GM19240 (cell line): Measurements from ENCODE around the gene KRT31.
"Not testable (repeated sequence)": the region's sequence is repeated elsewhere in the genome, so short reads cannot be mapped to it uniquely, and the experiment has no call there.

Experiments
- DNase-seq: peaks from one replicate; pipeline ENCODE4 v3.0.0; 2011; ENCODE audit warnings: low spot score; ENCODE audit not compliant: insufficient read length

Gene KRT31

DNA sequence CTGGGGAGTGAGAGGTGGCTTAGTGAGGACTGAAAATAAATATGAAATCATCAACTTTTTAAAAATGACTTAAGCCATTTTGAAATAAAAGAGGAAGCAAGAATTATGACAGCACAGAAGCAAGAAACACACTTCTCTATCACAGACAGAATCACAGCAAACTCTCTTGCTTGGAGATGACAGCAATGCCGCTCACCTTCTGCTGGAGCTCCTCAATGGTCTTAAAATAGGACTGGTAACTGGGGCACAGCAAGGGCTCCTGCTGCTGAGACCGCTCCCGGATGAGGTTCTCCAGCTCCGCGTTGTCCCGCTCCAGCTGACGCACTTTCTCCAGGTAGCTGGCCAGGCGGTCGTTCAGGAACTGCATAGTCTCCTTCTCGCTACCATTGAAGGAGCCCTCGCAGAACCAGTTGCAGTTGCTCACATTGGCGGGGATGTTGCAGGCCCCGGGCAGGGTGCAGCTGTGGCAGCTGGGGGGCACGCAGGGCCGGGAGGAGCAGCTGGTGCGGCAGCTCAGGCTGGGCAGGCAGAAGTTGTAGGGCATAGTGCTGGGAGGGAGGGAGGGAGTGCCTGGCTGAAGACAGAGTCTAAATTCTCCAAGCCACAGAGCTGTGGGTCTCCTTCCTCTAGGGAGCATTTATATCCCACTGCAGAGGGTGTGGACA is at the start of gene KRT31:
Gene KRT31, minus strand, starts transcription at position 613 of the 665 bp plus-strand sequence. Its CDS starts 69 bp downstream, at position 544.
- DNase-seq = no peak

DNA sequence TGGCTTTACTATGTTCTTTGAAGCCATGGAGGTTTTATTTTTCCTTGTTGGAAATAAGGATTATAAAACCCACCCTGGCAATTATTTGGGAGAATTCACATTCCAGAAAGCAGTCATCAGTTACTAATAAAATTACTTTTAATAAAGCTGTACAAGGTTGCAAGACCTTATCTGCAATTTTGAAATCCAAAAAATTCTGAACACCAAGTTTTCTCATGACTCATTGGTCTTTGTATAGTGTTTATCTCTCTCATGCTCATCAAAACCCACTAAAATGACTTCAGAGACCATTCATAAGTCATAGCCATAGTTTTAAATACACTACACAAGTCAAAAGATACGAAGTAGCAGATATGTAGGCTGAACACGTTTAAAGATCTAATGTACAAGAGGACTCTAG is 49.4 kb upstream of the KRT31 start:
- DNase-seq = no peak

DNA sequence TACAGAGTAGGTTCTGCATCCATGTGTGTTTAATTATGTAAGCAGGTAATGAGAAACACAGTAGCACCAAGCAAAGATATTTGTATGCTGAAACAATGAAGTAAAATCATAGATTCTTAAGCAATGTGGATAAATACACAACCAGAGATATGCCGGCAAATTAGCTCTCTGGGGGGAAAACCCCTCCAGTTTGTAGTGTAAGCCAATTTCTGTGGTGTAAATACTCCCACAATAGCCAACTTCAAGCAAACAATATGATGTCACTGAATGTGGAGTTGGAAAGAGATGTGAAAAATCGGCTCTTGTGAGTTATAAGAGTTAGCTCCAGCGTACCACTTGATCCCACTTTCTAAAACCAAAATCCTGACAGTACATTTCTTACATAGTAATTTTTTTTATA is 47.2 kb upstream of the KRT31 start:
- no peak for DNase-seq

DNA sequence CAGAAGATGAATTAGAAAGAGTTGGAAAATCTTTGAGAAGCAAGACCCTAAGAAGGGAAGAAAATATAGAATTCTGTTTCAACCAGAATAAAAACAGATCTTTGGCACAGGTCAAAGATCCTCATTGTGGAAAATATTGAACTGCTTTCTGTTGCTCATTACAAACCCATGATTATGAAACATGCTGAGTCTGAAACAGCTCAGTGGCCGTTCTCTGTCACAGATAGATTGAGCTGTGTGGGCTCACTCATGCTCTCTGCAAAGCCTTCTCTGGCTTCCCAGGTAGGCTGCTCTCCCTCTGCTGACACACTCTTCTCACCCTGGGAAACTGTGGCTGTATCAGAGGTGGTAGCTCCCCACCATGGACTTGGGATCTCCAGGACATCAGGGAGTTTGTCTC is 46.8 kb upstream of the KRT31 start:
- DNase-seq = no peak

DNA sequence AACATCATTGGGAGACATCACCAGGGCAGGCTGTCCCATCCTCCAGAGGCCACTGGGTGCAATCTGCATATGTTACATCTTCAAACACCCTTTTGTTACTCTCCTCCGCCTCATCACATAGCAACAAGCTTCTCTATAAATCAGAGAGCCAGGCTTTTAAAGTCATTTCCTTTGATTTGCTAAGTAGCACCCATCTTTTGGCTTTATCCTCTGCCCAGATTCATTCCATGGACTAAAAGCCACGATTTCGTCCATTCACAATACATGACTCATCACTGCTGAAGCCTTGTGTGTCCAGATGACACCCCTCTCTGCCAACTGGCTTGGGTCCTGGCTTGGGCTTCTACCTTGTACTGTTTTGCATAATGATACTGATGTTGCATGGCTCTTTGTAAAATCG is 45.3 kb upstream of the KRT31 start:
- no peak for DNase-seq

DNA sequence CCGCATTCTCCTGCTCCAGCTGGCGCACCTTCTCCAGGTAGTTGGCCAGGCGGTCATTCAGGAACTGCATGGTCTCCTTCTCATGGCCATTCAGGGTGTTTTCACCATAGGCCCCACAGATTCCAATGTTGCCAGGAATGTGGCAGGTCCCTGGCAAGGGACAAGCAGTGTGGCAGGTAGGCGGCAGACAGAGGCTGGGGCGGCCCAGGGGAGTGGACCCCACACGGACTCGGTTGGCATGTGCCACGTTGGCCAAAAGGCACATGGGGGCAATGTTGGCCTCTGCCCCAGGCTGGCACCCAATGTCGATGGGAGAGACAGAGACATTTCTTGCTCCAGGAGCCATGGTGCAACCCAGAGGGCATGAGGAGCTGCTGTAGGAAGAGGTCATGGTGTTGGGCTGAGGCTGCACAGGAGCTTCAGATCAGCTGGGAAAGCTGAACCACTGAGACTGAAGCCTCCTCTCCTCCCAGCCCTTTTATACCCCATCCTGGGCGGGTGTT is 43.2 kb upstream of the KRT31 start, which contains the start of gene KRT38:
Gene KRT38, minus strand, starts transcription at position 453 of the 503 bp plus-strand sequence. Its CDS starts 62 bp downstream, at position 391.
- DNase-seq = no peak

DNA sequence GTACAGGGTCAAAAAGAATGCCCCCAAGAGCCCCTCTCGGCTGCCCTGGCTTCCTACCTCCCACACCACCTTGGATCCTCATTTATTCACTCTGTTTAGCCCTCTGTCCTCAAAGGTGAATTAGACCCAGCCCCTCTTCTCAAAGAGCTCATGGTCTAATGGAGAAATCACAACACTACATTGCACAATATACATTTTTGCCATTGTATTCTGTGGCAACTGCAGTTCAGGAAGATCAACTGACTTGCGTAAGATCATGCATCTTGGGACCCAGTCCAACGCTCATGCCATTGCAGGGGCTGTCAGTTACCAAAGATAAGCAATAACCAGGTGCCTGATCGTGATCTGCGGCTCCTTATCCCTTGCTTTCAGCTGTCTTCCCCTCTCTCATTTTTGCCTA is 42.0 kb upstream of the KRT31 start:
- no peak for DNase-seq

DNA sequence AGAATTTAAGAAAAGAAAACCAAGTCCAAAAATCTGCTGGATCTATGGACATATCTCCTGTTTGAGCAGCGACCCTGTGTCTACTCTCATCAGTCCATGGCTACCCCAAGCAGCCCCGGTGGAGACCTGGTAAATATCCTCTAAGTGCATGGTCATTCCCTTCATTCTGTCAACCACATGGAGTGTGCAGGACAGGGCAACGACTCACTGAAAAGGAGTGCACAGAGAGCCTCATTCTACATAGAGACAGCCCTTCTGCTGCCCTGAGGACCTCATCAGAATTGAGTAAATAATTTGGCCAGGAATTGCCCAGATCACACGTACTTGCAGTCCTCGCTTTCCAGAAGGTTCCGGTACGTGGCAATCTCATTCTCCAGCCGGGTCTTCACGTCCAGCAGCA is 40.4 kb upstream of the KRT31 start:
- DNase-seq = no peak

DNA sequence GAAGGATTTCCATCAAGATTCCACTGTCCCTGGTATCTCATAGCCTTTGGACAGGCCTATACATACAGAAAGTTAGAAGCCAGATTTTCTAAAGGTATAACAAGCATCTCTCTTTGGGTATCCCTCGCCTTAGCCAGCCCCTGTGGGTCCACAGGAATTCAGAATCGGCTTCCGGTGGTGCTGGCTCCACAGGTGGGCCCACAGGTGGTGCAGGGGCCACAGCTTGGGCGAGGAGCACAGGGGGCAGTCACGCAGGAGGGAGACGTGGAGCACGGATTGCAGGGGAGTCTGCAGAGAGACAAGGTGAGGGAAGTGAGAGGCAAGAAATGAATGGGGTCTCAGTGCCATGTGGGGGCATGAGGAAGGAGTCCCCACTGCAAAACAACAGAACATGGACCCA is 39.8 kb upstream of the KRT31 start:
- DNase-seq = no peak

DNA sequence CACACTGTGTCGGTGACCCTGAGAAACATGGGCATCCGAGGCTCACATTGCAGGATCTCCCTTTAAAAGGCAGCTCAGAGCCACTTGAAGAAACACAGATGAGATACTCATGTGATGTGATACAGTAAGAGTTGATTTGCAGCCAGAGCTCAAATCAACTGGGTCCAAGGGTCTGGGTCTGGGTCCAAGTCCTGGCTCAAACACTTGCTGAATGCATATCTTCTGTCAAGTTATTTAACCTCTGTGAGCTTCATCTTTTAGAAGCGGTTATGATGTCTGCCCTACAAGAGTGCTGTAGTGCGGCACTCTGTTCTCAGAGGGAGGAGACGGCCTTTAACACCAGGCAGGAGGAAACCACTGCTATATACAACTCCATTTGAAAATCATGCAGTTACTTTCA is 37.0 kb upstream of the KRT31 start:
- DNase-seq = no peak

DNA sequence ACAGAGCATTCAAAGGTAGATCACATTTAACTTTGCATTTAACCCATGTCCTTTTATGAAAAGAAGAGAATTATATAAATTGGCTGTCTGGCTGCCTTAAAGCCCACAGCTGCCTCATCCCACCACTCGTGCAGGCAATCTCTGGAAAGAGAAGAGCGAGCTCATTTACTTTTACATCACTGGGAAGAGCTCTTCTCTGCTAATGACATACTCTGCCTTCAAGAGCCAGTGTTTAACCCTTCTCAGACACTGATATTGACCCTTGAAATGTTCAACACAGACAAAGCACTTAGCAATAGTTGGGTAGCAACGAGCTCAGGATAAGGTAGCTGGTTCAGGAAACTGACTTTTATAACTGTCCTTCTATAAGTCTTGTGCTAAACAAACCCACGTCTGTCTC is 36.6 kb upstream of the KRT31 start:
- DNase-seq = no peak

DNA sequence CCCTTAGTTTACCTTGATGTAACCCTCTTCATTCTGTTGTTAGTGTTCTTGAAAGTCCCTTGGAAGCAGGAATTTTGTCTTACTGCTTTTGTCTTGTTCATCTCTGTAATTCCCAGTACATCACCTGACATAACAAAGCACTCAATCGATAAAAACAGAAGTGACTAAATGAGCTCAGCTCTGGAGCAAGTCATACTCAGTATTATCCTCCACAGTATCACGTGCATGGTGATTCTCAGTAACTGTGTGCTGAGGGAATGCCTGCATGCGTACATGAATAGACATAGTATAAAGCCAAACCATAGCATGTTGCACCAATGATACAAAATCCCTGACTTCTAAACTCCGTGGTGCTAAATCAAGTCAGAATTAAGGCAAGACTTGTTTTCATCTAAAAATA is 36.2 kb upstream of the KRT31 start:
- no peak for DNase-seq

DNA sequence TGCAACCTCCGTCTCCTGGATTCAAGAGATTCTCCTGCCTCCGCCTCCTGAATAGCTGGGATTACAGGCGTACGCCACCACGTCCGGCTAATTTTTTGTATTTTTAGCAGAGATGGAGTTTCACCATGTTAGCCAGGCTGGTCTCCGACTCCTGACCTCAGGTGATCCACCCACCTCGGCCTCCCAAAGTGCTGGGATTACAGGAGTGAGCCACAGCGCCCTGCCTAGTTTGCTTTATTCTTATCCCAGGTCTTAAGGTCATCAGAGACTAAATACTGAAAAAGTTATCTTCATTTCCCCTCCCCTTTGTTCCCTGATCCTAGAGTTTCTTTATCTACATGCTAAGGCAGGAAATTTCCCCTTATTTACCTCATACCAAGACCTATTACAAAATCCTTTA is 33.0 kb upstream of the KRT31 start:
- DNase-seq = not testable (repeated sequence)

DNA sequence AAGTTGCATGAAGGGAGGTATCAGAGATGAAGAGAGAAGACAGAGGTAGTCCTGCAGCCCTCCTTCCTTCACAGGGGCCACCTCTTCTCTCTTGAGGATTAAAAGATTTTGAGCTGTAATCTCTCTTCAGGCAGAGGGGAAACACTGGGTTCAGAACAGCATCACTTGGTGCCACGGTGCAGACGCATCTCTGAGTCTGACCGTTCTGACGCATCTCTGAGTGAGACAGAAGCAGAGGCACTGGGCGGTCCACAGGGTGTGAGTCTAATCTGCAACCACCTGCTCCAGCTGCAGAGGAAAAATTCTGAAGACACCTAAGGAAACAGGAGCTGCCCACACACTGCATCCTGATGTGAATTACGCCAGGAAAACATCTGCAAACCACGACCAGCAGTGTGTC is 32.3 kb upstream of the KRT31 start:
- DNase-seq = no peak

DNA sequence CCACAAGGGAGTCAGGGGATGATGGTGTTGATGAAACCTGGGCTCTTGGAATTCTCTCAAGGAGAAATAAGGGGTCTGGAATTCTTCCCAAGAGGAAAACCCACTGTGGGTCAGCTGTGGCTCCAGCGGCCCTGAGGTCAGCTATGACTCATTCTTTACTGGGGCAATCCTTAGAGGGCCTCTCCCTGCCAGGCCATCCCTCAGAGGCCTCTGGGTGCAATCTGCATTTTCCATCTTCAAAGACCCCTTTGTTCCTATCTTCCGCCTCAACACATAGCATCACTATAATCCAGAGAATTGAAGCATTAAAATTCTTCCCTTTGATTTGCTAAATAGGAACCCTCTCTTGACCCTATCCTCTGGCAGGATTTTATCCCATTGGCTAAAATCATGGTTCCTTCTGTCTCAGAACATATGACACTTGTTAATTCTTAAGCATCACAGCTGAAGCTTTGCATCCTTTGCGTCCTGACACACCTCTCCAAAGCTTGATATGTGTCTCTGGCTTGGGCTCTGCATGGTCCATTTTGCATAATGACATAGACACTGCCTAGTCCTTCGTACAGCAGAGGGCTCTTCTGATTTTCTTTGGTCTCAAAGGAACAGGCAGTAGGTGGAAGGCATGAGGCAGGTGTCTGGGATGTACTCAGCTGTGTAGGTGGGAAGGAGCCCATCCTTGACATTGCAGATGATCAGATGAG is 31.3 kb upstream of the KRT31 start:
- no peak for DNase-seq

DNA sequence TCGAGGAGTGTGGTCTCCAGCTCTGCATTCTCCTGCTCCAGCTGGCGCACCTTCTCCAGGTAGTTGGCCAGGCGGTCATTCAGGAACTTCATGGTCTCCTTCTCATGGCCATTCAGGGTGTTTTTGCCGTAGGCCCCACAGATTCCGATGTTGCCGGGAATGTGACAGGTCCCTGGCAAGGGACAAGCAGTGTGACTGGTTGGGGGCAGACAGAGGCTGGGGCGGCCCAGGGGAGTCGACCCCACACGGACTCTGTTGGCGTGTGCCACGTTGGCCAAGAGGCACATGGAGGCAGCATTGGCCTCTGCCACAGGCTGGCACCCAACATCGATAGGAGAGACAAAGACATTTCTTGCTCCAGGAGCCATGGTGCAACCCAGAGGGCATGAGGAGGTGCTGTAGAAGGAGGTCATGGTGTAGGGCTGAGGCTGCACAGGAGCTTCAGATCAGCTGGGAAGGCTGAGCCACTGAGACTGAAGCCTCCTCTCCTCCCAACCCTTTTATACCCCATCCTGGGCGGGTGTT is 26.8 kb upstream of the KRT31 start, which contains the start of gene KRT37:
Gene KRT37, minus strand, starts transcription at position 475 of the 525 bp plus-strand sequence. Its CDS starts 62 bp downstream, at position 413.
- DNase-seq = no peak

DNA sequence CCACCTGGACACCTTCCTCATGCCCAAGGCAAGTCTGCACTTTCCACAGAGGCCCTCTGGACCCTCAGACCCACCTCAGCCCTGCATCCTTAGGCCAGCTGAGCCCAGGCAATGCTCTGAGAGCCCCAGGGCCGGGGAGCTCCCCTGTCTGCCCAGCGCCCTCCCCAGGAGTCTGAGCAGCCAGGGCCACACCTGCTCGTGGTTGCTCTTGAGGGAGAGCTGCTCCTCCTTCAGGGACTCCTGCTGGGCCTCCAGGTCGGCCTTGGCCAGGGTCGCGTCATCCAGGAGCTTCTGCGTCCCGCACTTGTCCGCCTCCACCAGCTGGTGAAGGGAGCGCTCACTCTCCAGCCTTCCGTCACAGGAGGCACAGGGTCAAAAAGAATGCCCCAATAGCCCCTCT is 25.2 kb upstream of the KRT31 start:
- not testable (repeated sequence) for DNase-seq

DNA sequence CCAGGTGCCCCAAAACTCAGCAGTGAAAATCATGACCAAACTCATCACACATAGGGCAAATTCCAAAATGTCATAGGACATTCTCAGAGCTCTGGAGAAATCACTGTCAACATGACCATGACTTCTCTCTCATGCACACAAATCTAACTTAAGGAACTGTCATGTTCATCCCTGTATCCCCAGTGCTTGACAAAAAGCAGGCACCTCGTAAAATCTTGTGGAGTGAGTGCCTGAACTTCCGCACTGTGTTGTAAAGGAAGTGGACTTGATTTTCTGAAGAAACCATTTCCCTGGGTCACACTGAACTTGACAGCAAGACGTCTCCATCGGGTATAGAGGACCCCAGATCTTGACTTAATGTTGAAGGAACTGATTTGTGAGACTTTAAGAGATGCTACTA is 24.2 kb upstream of the KRT31 start:
- no peak for DNase-seq

DNA sequence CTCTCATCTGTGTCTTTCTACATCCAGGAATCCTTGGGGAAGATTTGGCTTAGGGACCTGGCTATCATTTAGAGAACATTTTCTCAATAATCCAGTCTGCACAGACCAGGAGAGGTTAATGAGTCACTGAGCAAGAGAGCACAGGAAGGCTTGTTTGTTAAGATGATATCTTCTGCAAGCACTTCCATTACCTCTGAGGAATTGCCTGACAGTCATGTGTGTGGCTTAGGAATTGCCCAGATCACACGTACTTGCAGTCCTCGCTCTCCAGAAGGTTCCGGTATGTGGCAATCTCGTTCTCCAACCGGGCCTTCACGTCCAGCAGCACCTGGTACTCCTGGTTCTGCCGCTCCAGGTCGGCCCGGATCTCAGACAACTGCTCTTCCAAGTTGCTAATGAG is 23.7 kb upstream of the KRT31 start:
- no peak for DNase-seq

DNA sequence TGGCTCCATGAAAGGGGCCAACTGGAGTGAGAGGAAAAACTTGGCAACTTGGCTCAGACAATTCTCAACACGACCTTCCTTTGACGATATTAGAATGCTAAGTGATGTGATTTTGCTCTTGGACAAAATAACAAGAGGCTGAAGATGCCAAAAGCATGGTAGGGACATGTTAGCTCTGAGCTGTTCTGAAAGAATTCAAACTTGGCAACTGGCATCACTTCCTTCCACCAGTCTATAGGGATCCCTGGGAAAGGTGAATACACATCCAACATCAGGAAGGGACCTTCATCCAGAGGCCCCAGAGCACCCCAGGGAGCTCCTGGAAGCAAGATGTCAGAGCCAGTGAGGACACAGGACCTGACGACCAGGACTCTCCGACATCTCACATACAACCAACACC is 22.7 kb upstream of the KRT31 start:
- no peak for DNase-seq

DNA sequence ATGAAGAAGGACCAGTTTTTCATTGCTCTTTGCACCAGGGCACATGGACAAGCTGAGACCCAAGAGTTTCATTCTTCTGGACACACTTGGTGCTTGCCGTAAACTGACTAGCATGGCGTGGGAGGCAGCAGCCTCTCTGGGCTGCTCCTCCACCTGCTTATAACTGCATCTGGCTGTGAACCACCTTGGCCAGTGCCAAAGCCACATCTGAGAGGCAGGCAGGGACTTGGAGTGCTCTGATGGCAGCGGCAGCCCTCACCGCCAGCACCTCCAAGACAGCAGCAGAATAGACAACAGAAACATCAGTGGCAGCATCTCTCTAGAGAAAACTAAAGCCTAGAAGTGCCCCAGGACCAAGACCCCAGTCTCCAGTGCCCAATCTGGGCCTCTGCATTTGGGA is 22.3 kb upstream of the KRT31 start:
- no peak for DNase-seq

DNA sequence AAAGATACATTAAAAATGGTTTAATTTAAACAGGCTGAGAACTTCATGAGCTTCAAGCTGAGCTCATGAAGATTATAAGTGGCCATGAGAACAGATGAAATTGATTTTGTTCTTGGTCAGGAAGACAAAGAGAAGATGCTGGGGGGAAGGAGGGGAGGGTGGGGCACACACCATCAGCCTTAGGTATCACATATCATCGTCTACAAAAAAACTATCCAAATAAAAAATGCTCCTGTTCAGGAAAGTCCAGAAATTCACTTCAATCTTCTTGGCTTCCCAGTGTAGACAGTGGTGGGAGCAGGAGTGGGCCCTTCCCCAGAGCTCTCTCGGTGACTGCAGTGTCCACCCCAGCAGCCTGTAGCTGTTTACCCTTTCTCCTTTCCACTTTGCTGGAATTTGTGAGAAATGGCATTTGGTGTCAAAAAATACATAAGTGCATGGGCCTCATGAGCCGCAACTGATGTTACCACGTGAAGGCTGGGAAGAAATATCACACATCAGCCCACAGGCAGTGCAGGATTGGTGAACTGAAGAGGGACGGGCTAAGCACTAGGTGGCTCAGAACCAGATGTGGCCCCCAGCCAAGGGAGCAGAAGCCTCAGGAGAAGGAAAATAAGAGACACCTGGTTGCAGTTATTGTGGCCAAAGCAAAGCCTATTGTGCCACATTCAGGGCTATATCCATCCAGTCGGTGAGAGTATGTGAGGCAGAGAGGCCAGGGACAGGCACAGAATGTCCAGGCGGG is 20.9 kb upstream of the KRT31 start:
- no peak for DNase-seq
